ENCODE measurements around the gene CFDP1.

The CFDP1 gene

GRCh38 chr16:75406943-75407342 is 26.4 kb downstream of the CFDP1 start:
- no peak for DNase-seq (ENCODE audit: low spot score)

GRCh38 chr16:75402821-75403475 is 30.4 kb downstream of the CFDP1 start:
- peak; percentile 14 for DNase-seq (ENCODE audit: low spot score)

- no peak for DNase-seq (ENCODE audit: low spot score)
Observed at GRCh38 chr16:75402159-75402820, 31.0 kb downstream of the CFDP1 start.

- DNase-seq (ENCODE audit: low spot score), result no peak
Observed at GRCh38 chr16:75401691-75402090, 31.6 kb downstream of the CFDP1 start.

GRCh38 chr16:75398333-75398732 is 35.0 kb downstream of the CFDP1 start:
- DNase-seq (ENCODE audit: low spot score), result no peak

- no peak for DNase-seq (ENCODE audit: low spot score)
Observed at GRCh38 chr16:75394941-75395340, 38.4 kb downstream of the CFDP1 start.

GRCh38 chr16:75392906-75393305 is 40.4 kb downstream of the CFDP1 start:
- no peak for DNase-seq (ENCODE audit: low spot score)

GRCh38 chr16:75390926-75391653 is 42.2 kb downstream of the CFDP1 start:
- DNase-seq (ENCODE audit: low spot score), result no peak

- DNase-seq (ENCODE audit: low spot score), result no peak
Observed at GRCh38 chr16:75389096-75389690, 44.1 kb downstream of the CFDP1 start.

GRCh38 chr16:75387951-75388350 is 45.4 kb downstream of the CFDP1 start:
- DNase-seq (ENCODE audit: low spot score), result no peak

GRCh38 chr16:75385507-75386152 is 47.7 kb downstream of the CFDP1 start:
- DNase-seq (ENCODE audit: low spot score), result peak; percentile 32

- DNase-seq (ENCODE audit: low spot score), result no peak
Observed at GRCh38 chr16:75383141-75383540, 50.2 kb downstream of the CFDP1 start.

- no peak for DNase-seq (ENCODE audit: low spot score)
Observed at GRCh38 chr16:75382611-75383010, 50.7 kb downstream of the CFDP1 start.

- no peak for DNase-seq (ENCODE audit: low spot score)
Observed at GRCh38 chr16:75380870-75381269, 52.4 kb downstream of the CFDP1 start.

GRCh38 chr16:75379911-75380847 is 53.1 kb downstream of the CFDP1 start:
- DNase-seq (ENCODE audit: low spot score), result peak; percentile 69

GRCh38 chr16:75379339-75379738 is 54.0 kb downstream of the CFDP1 start:
- DNase-seq (ENCODE audit: low spot score), result no peak

GRCh38 chr16:75378616-75379015 is 54.7 kb downstream of the CFDP1 start:
- DNase-seq (ENCODE audit: low spot score), result no peak

GRCh38 chr16:75377729-75378386 is 55.4 kb downstream of the CFDP1 start:
- no peak for DNase-seq (ENCODE audit: low spot score)

- no peak for DNase-seq (ENCODE audit: low spot score)
Observed at GRCh38 chr16:75376475-75377161, 56.7 kb downstream of the CFDP1 start.

GRCh38 chr16:75374388-75374787 is 58.9 kb downstream of the CFDP1 start:
- no peak for DNase-seq (ENCODE audit: low spot score)
